Tongue (tissue), 2 donors: ENCODE results near the gene CASK. TPM values are rescaled to one million over a fixed set of nuclear protein-coding genes. Genes with fewer than 3 reads are reported as not detected.
"Not testable (repeated sequence)": the region's sequence is repeated elsewhere in the genome, so short reads cannot be mapped to it uniquely, and the experiment has no call there.

Experiments used
- DNase-seq: peaks from one replicate; pipeline ENCODE4 v3.0.0-alpha.2; 2015
- total RNA-seq: library from RNA; depleted of rRNA; stranded (reverse); fragments of >200 nt; gene quantifications from one replicate; pipeline ENCODE4 v1.2.3, GENCODE V29; 2014

CASK gene
- total RNA-seq, 1 donor from 2014 or later = 92.8 TPM

- no peak for DNase-seq
Measured at GRCh38 chrX:41621222-41621723, 302.1 kb downstream of the CASK start.

GRCh38 chrX:41619221-41619620, 304.1 kb downstream of the CASK start:
- no peak for DNase-seq

- no peak for DNase-seq
Measured at GRCh38 chrX:41616935-41617334, 306.4 kb downstream of the CASK start.

- DNase-seq = no peak
Measured at GRCh38 chrX:41616255-41616654, 307.1 kb downstream of the CASK start.

DNA sequence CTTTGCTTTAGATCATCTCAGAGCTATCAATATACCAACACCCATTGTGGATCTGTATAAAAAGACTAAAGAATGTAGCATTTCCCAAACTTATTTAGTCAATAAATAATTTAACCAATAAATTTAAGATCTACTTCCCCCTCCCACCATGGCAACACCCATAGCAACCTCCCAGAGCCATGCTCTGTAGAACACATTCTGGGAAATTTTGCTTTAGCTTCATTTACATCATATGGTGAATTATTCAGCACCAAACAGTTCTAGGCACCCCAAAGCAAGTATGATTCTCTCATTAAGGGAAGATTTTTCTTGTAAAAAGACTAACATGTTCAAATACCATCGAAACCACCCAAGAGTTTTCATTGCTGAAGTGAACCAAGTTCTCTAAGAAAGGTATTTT, 315.1 kb downstream of the CASK start:
- no peak for DNase-seq

DNA sequence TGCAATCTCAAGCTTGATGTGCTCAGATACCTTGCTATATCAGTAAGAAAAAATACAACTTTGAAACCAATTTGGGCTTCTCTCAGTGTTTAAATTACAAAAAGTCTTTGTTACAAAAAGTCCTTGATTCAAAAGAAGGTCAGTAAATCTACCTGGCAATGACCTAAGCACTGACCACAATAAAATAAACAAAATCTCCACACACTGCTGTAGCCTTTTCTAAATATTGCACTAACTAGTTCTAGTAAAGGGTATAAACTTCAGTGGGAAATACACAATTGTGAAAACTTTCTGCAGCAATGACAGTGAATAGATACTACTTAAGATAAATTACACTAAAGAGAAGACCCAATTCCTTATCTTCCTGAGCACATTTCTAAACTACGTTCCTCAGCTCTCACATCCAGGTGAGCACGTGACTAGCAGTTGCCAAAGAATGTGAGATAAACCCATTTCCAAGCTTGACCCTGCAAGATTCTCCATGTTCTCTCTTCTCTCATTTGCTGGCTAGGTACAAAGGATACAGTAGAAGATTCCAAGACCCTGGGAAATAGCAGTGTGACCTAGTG, 316.0 kb downstream of the CASK start:
- no peak for DNase-seq

DNA sequence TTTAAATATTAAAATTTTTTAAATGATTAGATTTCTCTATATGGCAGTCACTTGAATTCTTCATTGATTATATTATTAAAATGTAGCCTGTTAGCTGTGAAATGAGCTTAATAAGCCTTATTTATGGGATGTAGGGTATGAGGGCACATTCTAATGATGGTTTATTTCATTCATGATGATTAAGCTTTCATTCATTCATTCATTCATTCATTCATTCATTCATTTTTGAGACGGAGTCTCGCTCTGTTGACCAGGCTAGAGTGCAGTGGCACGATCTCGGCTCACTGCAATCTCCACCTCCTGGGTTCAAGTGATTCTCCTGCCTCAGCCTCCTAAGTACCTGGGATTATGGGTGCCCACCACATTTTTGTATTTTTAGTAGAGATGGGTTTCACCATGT, 317.3 kb downstream of the CASK start:
- not testable (repeated sequence) for DNase-seq

DNA sequence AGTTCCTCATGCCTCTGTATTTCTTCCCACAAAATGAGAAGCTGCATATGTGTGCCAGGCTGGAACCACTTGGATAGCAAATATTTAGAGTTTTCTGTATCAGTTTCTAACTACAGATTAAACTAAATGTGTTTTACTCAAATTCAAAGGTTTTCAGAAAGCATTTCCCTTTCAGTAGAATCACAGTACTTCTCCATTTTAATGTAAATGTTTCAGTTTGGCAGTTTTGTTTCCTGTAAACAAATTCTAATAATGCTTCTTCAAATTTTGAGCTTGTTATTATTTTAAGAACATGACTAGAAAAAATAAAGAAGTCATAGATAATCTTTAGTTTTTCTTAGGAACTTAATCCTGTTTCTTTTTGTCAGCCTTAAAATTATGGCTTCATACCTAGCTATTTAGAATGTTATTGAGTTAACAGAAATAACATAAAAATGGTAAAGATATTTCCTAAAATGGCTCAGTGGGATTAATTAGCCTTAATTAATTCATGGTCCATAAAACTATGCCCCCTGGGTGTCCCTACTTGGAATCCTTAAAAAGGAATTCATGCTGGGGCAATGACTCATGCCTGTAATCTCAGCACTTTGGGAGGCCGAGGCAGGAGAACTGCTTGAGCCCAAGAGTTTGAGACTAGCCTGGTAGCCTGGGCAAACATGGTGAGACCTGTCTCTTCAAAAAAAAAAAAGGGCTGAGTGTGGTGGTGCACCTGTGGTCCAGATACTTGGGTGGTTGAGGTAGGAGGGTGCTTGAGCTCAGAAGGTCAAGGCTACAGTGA, 318.4 kb downstream of the CASK start:
- DNase-seq = no peak

- no peak for DNase-seq
Measured at GRCh38 chrX:41604177-41604576, 319.2 kb downstream of the CASK start.

DNA sequence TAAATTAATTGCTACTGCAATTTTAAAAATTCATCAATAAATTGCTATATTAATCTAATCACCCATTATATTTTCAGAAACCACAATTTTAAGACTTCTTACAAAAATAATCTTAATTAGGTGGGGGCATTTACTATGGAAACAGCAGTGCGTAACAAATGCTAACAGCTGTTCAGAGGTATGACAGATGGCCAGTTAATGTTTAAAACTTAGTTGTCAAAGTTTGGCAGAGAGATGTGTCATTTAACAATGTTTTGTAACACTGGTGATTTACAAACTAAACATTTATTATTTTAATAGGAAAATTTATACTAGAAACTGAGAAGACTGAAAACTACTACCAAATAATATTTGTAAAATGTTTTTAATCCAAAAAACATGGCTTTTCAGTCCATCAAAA, 319.8 kb downstream of the CASK start:
- DNase-seq = peak; percentile 27

DNA sequence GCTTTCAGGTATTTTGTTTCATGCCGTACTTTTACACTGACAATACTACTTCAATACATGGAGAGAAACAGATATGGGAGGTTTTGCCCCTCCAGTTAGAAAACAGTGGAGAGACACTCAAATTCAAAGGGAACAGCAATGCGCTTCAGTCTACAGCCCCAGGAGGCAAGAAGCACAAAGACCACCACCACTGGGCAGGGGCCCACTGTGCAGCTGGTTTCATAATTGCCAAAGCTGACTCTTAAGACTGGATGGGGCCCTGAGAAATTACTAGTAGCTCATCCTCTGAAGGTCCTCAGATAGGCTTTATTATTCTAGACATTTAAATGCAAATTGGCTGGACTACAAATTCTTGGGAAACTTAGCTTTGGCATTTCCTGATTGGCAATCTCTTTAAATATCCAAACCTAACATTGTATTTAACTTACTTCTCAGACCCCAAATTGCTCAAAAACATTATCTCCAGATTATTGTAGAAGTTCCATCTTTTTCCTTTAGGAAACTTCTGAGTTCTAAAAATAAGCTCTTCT, 320.5 kb downstream of the CASK start:
- DNase-seq = no peak

- peak; percentile 27 for DNase-seq
Measured at GRCh38 chrX:41600291-41600690, 323.1 kb downstream of the CASK start.

GRCh38 chrX:41599507-41599906, 323.8 kb downstream of the CASK start:
- no peak for DNase-seq

DNA sequence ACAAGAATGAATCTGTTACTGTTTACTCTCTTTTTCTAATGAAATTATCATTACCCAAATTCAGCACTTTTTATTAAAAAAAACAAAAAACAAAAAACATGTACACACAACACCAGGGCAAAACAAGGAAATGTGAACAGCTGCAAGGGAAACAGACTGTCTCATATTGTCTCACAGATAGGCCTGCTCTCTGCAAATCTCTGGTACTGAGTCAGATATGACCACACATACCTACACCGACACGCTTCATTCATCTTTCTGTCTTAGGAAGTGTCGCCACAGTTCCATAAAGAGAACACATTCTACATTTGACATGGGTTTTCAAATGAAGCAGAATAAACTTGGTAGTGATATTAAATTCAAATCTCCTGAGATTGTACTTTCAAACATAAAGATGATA, 326.8 kb downstream of the CASK start:
- DNase-seq = no peak

- no peak for DNase-seq
Measured at GRCh38 chrX:41594634-41595033, 328.7 kb downstream of the CASK start.

DNA sequence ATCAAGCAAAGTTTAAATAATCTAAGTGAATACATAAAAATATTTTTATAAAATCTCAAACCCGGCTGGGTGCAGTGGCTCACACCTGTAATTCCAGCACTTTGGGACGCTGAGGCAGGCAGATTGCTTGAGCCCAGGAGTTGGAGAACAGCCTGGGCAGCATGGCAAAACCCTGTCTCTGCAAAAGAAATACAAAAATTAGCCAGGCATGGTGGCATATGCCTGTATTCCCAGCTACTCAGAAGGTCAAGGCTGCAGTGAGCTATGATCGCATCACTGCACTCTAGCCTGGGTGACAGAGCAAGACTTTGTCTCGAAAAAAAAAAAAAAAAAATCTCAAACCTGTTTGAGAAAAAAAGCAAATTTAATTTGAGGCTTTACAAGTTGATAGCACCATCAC, 331.4 kb downstream of the CASK start:
- DNase-seq = no peak

- DNase-seq = no peak
Measured at GRCh38 chrX:41590641-41591040, 332.7 kb downstream of the CASK start.

- DNase-seq = peak; percentile 29
Measured at GRCh38 chrX:41589634-41590270, 333.6 kb downstream of the CASK start.

- DNase-seq = no peak
Measured at GRCh38 chrX:41588271-41588670, 335.1 kb downstream of the CASK start.

- no peak for DNase-seq
Measured at GRCh38 chrX:41580423-41581064, 342.8 kb downstream of the CASK start.

- DNase-seq = no peak
Measured at GRCh38 chrX:41563876-41564275, 359.5 kb downstream of the CASK start.

GRCh38 chrX:41561045-41561444, 362.3 kb downstream of the CASK start:
- DNase-seq = peak; percentile 44
